Fibroblast of villous mesenchyme (primary cell): ENCODE data around the gene HUNK. TPM values are rescaled to one million over a fixed set of nuclear protein-coding genes. Genes with fewer than 3 reads are reported as not detected.

Experiments used
- DNase-seq: peaks from one replicate; pipeline ENCODE4 v3.0.0-alpha.2; 2010; ENCODE audit warnings: low read depth
- H3K4me3 ChIP-seq: 2 replicates; pipeline ENCODE4 v1.5.1; 2011; ENCODE audit warnings: low read depth, mild to moderate bottlenecking, low read length
- CTCF ChIP-seq: IDR thresholded peaks from 2 replicates; pipeline ENCODE4 v1.5.1; 2012; ENCODE audit warnings: low read depth, mild to moderate bottlenecking, low read length; ENCODE audit not compliant: insufficient read depth
- total RNA-seq: library from RNA; depleted of rRNA; stranded (reverse); fragments of >200 nt; gene quantifications from 2 replicates; pipeline ENCODE4 v1.2.3, GENCODE V29; 2012

The HUNK gene
- total RNA-seq, 1 donor = 1.3 TPM

DNA sequence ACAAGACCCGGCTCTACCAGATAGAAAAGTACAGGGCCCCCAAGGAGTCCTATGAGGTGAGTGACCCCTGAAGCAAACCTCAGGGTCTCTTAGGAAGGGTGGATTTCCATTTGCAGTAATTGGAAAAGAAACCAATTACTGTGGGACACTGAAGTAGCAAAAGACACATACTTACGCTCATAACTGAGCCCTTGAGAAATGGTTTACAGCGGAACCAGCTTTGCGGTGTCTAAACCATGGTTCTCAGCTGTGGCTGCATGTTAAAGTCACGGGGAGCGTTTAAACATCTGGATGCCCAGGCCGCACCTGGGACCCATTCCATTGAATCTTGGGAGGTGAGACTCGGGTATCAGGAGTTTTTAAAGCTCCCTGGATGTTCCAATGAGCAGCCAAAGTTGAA, 110.7 kb downstream of the HUNK start:
- no peak for TF ChIP-seq CTCF
- no peak overlapping the region for H3K4me3 ChIP-seq
- DNase-seq = no peak

GRCh38 chr21:31985398-31985797, 112.6 kb downstream of the HUNK start:
- no peak for DNase-seq
- H3K4me3 ChIP-seq = no peak overlapping the region
- TF ChIP-seq CTCF = no peak

DNA sequence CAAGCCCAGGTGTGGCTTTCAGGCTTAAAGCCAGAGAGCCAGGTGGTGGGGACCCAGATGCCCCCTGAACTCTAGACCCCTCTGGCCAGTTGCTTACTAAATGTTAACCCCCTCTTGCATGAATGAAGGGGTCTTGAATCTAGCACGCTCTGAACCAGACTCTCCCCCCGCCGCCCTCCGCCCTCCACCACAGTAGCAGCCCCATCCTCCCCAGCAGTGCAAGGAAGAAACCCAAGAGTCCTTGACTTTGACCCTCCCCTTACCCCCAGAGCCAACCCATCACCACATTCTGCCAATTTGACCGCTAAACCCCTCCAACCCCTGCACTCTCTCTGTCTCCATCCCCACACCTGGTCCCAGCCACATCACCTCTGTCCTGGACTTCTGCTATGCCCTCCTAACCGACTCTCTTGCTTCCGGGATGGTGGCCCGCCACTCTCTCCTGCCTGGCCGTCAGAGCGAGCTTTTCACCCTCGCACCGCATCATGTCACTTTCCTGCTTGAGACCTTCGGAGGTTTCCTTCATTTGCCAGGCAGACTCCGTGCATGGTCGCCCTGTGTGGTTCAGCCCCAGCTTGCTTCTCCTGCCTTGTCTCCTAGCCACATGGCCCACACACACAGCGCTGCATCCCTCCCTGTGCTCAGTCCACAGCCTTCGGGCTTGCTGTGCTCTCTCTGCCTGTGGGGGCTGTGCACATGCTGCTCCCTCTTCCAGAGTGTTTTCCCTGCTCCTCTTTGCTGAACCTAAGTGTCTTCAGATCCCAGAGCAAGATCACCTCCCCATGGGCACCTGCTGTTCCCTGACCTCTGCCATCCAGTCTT, 113.4 kb downstream of the HUNK start:
- no peak overlapping the region for H3K4me3 ChIP-seq
- no peak for TF ChIP-seq CTCF
- no peak for DNase-seq

DNA sequence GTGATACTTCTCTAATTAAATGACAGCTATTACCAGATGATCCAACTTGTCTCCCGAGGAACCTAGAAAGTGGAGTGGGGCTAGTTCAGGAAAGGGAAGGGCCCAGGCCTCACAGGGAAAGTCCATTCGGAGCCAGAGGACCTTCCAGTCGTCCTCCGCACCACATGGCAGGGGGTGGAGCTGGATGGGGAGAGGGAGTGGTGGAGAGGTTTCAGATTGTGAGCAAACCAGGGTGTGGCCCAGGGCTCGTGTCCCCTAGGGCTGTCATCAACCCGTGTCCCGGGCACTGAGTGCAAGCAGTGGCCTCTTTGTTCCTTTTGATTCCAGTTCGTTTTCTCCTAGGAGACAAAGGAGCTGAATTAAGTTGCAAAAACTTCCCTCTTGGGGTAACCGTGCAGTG, 114.9 kb downstream of the HUNK start:
- no peak for TF ChIP-seq CTCF
- DNase-seq = no peak

DNA sequence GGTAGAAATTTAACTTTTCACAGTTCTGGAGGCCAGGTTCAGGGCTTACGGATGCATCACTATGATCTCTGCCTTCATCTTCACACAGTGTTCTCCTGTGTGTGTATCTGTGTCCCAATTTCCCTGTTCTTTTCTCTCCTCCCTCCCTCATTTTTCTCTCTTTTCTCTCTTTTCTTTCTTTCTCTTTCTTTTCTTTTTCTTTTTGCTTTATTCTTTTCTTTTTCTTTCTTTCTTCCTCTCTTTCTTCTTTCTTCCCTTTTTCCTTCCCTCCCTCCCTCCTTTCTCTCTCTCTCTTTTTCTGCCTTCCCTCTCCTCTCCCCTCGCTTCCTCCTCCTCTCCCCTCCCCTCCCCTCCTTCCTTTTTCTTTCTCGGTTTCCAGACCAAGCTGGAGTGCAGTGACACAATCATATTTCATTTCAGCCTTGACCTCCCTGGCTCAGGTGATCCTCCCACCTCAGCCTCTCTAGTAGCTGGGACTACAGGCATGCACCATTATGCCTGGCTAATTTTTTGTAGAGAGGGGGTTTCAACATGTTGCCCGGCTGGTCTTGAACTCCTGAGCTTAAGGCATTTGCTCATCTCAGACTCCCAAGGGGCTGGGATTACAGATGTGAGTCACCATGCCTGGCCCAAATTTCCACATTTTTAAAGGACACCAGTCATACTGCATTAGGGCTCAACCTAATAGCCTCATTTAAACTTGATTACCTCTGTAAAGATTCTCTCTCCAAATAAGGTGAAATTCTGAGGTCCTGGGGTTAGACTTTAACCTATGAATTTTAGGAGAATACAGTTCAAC, 115.9 kb downstream of the HUNK start:
- no peak for TF ChIP-seq CTCF
- no peak for DNase-seq
- H3K4me3 ChIP-seq = no peak overlapping the region

More for the DNA sequence above, 114.9 kb downstream of the HUNK start:
- no peak overlapping the region for H3K4me3 ChIP-seq

- no peak for TF ChIP-seq CTCF
- DNase-seq = no peak
Measured at GRCh38 chr21:31991356-31992331, 118.8 kb downstream of the HUNK start.

More at GRCh38 chr21:31991356-31992331, 118.8 kb downstream of the HUNK start:
- H3K4me3 ChIP-seq = no peak overlapping the region
